IMR-90 (cell line): ENCODE results near the gene DNAH8. TPM values are rescaled to one million over a fixed set of nuclear protein-coding genes. Genes with fewer than 3 reads are reported as not detected.

Experiments
- ATAC-seq: fragments of 200-7000 bp; cut with Tn5 transposase; 2 replicates; pipeline ENCODE4 v1.9.1; 2020; ENCODE audit warnings: low read depth, mild to moderate bottlenecking, moderate library complexity
- BruUV-seq: library from RNA; stranded (reverse); fragments of 400-500 nt; replicated peaks from 2 replicates; lab custom pipeline; 2021; lab: Mats Ljungman, UMichigan
- CTCF ChIA-PET: fragments of 300-600 bp; formaldehyde crosslinking; extraction: SDS; loops from one replicate; lab custom pipeline; 2021; ENCODE audit warnings: antibody characterized with exemption; lab: Yijun Ruan, JAX
- POLR2A ChIA-PET: fragments of 300-600 bp; sonication (Branson Sonifier 250); formaldehyde crosslinking; loops from one replicate; lab custom pipeline; 2022; ENCODE audit warnings: antibody characterized with exemption; ENCODE audit not compliant: unreplicated experiment; lab: Charles Lee
- DNase-seq: peaks from one replicate; pipeline ENCODE4 v3.0.0; 2013
- H2AFZ ChIP-seq: replicated peaks from 2 replicates; pipeline ENCODE3; 2013; ENCODE audit warnings: low read length, mild to moderate bottlenecking; ENCODE audit not compliant: poor library complexity
- H2AK5ac ChIP-seq: 2 replicates; pipeline ENCODE4 v1.6.1; 2013; ENCODE audit warnings: low read depth, low read length, inconsistent platforms
- H2AK9ac ChIP-seq: replicated peaks from 2 replicates; pipeline ENCODE3; 2013; ENCODE audit warnings: mild to moderate bottlenecking, low read depth, low read length, moderate library complexity; ENCODE audit not compliant: poor library complexity
- H2BK120ac ChIP-seq: 2 replicates; pipeline ENCODE4 v1.6.1; 2013; ENCODE audit warnings: low read depth, low read length, inconsistent platforms
- H2BK15ac ChIP-seq: 3 replicates; pipeline ENCODE4 v1.6.1; 2013; ENCODE audit warnings: low read depth, low read length, inconsistent platforms
- H2BK20ac ChIP-seq: 2 replicates; pipeline ENCODE4 v1.6.1; 2013; ENCODE audit warnings: low read depth, mild to moderate bottlenecking, inconsistent platforms, low read length, moderate library complexity
- H2BK5ac ChIP-seq: 2 replicates; pipeline ENCODE4 v1.6.1; 2013; ENCODE audit warnings: mild to moderate bottlenecking, low read depth, low read length, inconsistent platforms; ENCODE audit not compliant: poor library complexity, severe bottlenecking
- H3K14ac ChIP-seq: replicated peaks from 2 replicates; pipeline ENCODE4 v1.6.1; 2013; ENCODE audit warnings: low read depth, low read length, inconsistent platforms
- H3K18ac ChIP-seq: 2 replicates; pipeline ENCODE4 v1.6.1; 2013; ENCODE audit warnings: low read depth, low read length, control low read depth
- H3K23ac ChIP-seq: 2 replicates; pipeline ENCODE4 v1.6.1; 2013; ENCODE audit warnings: low read depth, low read length, inconsistent platforms
- H3K27ac ChIP-seq: 2 replicates; pipeline ENCODE4 v1.5.1; 2013; ENCODE audit warnings: mild to moderate bottlenecking, control low read depth, low read length; ENCODE audit not compliant: insufficient read depth
- H3K27me3 ChIP-seq: 2 replicates; pipeline ENCODE4 v1.6.1; 2013; ENCODE audit warnings: low read length; ENCODE audit not compliant: control insufficient read depth, insufficient read depth
- H3K36me3 ChIP-seq: 2 replicates; pipeline ENCODE4 v1.6.1; 2013; ENCODE audit warnings: low read length, mixed read lengths; ENCODE audit not compliant: control insufficient read depth, insufficient read depth
- H3K4ac ChIP-seq: 2 replicates; pipeline ENCODE4 v1.6.1; 2013; ENCODE audit warnings: low read depth, low read length, inconsistent platforms
- H3K4me1 ChIP-seq: 2 replicates; pipeline ENCODE4 v1.6.1; 2013; ENCODE audit warnings: low read length, mixed read lengths; ENCODE audit not compliant: control insufficient read depth, insufficient read depth
- H3K4me2 ChIP-seq: 2 replicates; pipeline ENCODE4 v1.6.1; 2013; ENCODE audit warnings: low read depth, mild to moderate bottlenecking, control low read depth, low read length, moderate library complexity
- H3K4me3 ChIP-seq: 2 replicates; pipeline ENCODE4 v1.5.1; 2013; ENCODE audit warnings: low read depth, mild to moderate bottlenecking, control low read depth, low read length, moderate library complexity; ENCODE audit not compliant: insufficient read depth
- H3K56ac ChIP-seq: 2 replicates; pipeline ENCODE4 v1.6.1; 2013; ENCODE audit warnings: low read length, inconsistent platforms; ENCODE audit not compliant: insufficient read depth; ENCODE audit errors: extremely low read depth
- H3K79me1 ChIP-seq, 2 experiments: 2 replicates each; pipeline ENCODE4 v1.6.1; 2013; ENCODE audit warnings: low read length in 2 of 2, inconsistent platforms in 1 of 2, low read depth in 1 of 2
- H3K9ac ChIP-seq: 2 replicates; pipeline ENCODE4 v1.6.1; 2013; ENCODE audit warnings: low read depth, low read length, control low read depth
- H3K9me1 ChIP-seq: 2 replicates; pipeline ENCODE4 v1.6.1; 2013; ENCODE audit warnings: low read length, inconsistent platforms; ENCODE audit not compliant: insufficient read depth
- H3K9me3 ChIP-seq: 2 replicates; pipeline ENCODE4 v1.6.1; 2013; ENCODE audit warnings: low read length; ENCODE audit not compliant: control insufficient read depth, insufficient read depth
- H4K20me1 ChIP-seq: 2 replicates; pipeline ENCODE4 v1.6.1; 2013; ENCODE audit warnings: low read length, inconsistent platforms; ENCODE audit not compliant: insufficient read depth
- H4K5ac ChIP-seq: 2 replicates; pipeline ENCODE4 v1.6.1; 2013; ENCODE audit warnings: mild to moderate bottlenecking, low read depth, low read length, control low read depth
- H4K8ac ChIP-seq, 2 experiments: 2 replicates each; pipeline ENCODE4 v1.6.1; 2013; ENCODE audit warnings: low read depth in 2 of 2, low read length in 2 of 2, control low read depth in 1 of 2, inconsistent platforms in 1 of 2
- H4K91ac ChIP-seq: 2 replicates; pipeline ENCODE4 v1.6.1; 2013; ENCODE audit warnings: low read depth, low read length, inconsistent platforms; ENCODE audit not compliant: insufficient read depth
- BHLHE40 ChIP-seq: fragments of 150-350 bp; IDR thresholded peaks from 2 replicates; pipeline ENCODE4 v1.6.1; 2016; ENCODE audit warnings: mild to moderate bottlenecking, low read depth, low read length
- CEBPB ChIP-seq: IDR thresholded peaks from 2 replicates; pipeline ENCODE4 v1.6.1; 2012; ENCODE audit warnings: low read depth, low read length, improper control_type of control experiment
- CHD1 ChIP-seq: IDR thresholded peaks from 2 replicates; pipeline ENCODE4 v1.6.1; 2012; ENCODE audit warnings: low read depth, low read length, improper control_type of control experiment
- CTCF ChIP-seq: conservative IDR thresholded peaks from 2 replicates; pipeline ENCODE4 v1.5.1; 2012; ENCODE audit warnings: mild to moderate bottlenecking, low read depth, low read length, improper control_type of control experiment
- ELK1 ChIP-seq: fragments of 150-350 bp; IDR thresholded peaks from 2 replicates; pipeline ENCODE4 v1.6.1; 2016; ENCODE audit warnings: low read depth, mild to moderate bottlenecking, low read length, moderate library complexity, borderline replicate concordance
- FOS ChIP-seq: fragments of 150-350 bp; IDR thresholded peaks from 2 replicates; pipeline ENCODE4 v1.6.1; 2016; ENCODE audit warnings: low read depth, low read length
- MAFK ChIP-seq: IDR thresholded peaks from 2 replicates; pipeline ENCODE4 v1.6.1; 2012; ENCODE audit warnings: low read depth, low read length, improper control_type of control experiment
- MAZ ChIP-seq: IDR thresholded peaks from 2 replicates; pipeline ENCODE4 v1.6.1; 2012; ENCODE audit warnings: low read depth, mild to moderate bottlenecking, low read length, improper control_type of control experiment, moderate library complexity, borderline replicate concordance
- MXI1 ChIP-seq: IDR thresholded peaks from 2 replicates; pipeline ENCODE4 v1.6.1; 2012; ENCODE audit warnings: low read depth, mild to moderate bottlenecking, low read length, moderate library complexity, borderline replicate concordance
- NFE2L2 ChIP-seq: fragments of 150-350 bp; IDR thresholded peaks from 2 replicates; pipeline ENCODE4 v1.6.1; 2016; ENCODE audit warnings: low read depth, mild to moderate bottlenecking, low read length
- POLR2A ChIP-seq: IDR thresholded peaks from 2 replicates; pipeline ENCODE4 v1.6.1; 2012; ENCODE audit warnings: mild to moderate bottlenecking, low read depth, low read length
- RAD21 ChIP-seq: IDR thresholded peaks from 2 replicates; pipeline ENCODE4 v1.6.1; 2012; ENCODE audit warnings: low read length, improper control_type of control experiment
- RCOR1 ChIP-seq: IDR thresholded peaks from 2 replicates; pipeline ENCODE4 v1.6.1; 2012; ENCODE audit warnings: mild to moderate bottlenecking, low read length, improper control_type of control experiment; ENCODE audit not compliant: insufficient replicate concordance
- RFX5 ChIP-seq: IDR thresholded peaks from 2 replicates; pipeline ENCODE4 v1.8.0; 2012; ENCODE audit warnings: low read depth, mild to moderate bottlenecking, low read length, moderate library complexity
- SMC3 ChIP-seq: fragments of 150-350 bp; IDR thresholded peaks from 2 replicates; pipeline ENCODE4 v1.6.1; 2016; ENCODE audit warnings: low read depth, mild to moderate bottlenecking, antibody characterized with exemption, low read length, moderate library complexity
- USF2 ChIP-seq: fragments of 150-350 bp; IDR thresholded peaks from 2 replicates; pipeline ENCODE4 v1.6.1; 2017; ENCODE audit warnings: mild to moderate bottlenecking, antibody characterized with exemption, low read length, low read depth
- WGBS, 2 experiments: methylation state at CpG; one replicate each; pipeline versions ENCODE4 v1.1.5 to v1.1.7; 2013; ENCODE audit warnings: missing lambda C conversion rate in 2 of 2; ENCODE audit not compliant: insufficient read length in 1 of 2; ENCODE audit errors: extremely low coverage in 2 of 2; 5-methylcytosine and 5-hydroxymethylcytosine counted together
- dilution Hi-C: fragments of 300-500 bp; cut with HindIII; formaldehyde crosslinking; loops from one replicate; pipeline ENCODE4 v1.14.3; 2018; ENCODE audit warnings: low sequenced_read_pairs; ENCODE audit not compliant: unreplicated experiment
- in situ Hi-C: fragments of 300-500 bp; cut with MboI; formaldehyde crosslinking; loops from 3 replicates; pipeline ENCODE4 v1.14.3; 2019; ENCODE audit warnings: low sequenced_read_pairs, inconsistent platforms, mixed read lengths
- intact Hi-C: fragments of 100-400 bp; cut with micrococcal nuclease; formaldehyde crosslinking; loops from 2 replicates; pipeline ENCODE4 v1.10.0; 2022
- polyA plus RNA-seq, 3 experiments: library from polyadenylated mRNA; depleted of rRNA; stranded (reverse); fragments of >200 nt; gene quantifications; 2 replicates each; pipeline ENCODE4 v1.2.3, GENCODE V29; 2012; ENCODE audit warnings: low replicate concordance in 1 of 3
- total RNA-seq: library from RNA; depleted of rRNA; stranded (reverse); fragments of >200 nt; gene quantifications from 2 replicates; pipeline ENCODE4 v1.2.3, GENCODE V29; 2012

The DNAH8 gene
- total and polyA plus RNA-seq, 2 of the 4 experiments (the other 2 are of a cell fraction): not detected

GRCh38 chr6:38935051-38935450, 219.9 kb downstream of the DNAH8 start:
- CTCF ChIA-PET: no interaction called here
- H4K20me1 ChIP-seq: no peaks in the 10 kb centered on the region

More at GRCh38 chr6:38935051-38935450, 219.9 kb downstream of the DNAH8 start:
- no peak overlapping the region for H2BK15ac ChIP-seq
- POLR2A ChIA-PET: no interaction called here
- no peak overlapping the region for H2AK9ac ChIP-seq
- intact Hi-C loops: no loop called here
- H3K9me3 ChIP-seq: no peaks in the 10 kb centered on the region
- no peak overlapping the region for H3K23ac ChIP-seq
- H3K27me3 ChIP-seq: no peaks in the 10 kb centered on the region
- H3K56ac ChIP-seq: no peak overlapping the region
- H3K4me2 ChIP-seq: no peak overlapping the region
- no peak overlapping the region for H4K5ac ChIP-seq
- no peaks in the 10 kb centered on the region; the same call in 1 of the 2 replicates for H3K9me1 ChIP-seq
- no peak overlapping the region for H3K9ac ChIP-seq
- TF ChIP-seq BHLHE40: no peak
- no peak for TF ChIP-seq MAFK
- TF ChIP-seq RAD21: no peak
- no peak for TF ChIP-seq MAZ
- no peak for TF ChIP-seq RFX5
- TF ChIP-seq CTCF: no peak
- no peak for TF ChIP-seq MXI1
- TF ChIP-seq USF2: no peak
- TF ChIP-seq SMC3: no peak
- TF ChIP-seq CEBPB: no peak
- no peak for TF ChIP-seq ELK1
- TF ChIP-seq NFE2L2: no peak
- TF ChIP-seq FOS: no peak
- TF ChIP-seq RCOR1: no peak
- TF ChIP-seq POLR2A: no peak
- TF ChIP-seq CHD1: no peak
- H4K8ac ChIP-seq: no peak overlapping the region
- H3K14ac ChIP-seq: no peak overlapping the region
- H3K36me3 ChIP-seq: no peaks in the 10 kb centered on the region
- in situ Hi-C loops: no loop called here
- H2AFZ ChIP-seq: no peak overlapping the region
- no peak overlapping the region for H2AK5ac ChIP-seq
- H3K18ac ChIP-seq: no peak overlapping the region
- ATAC-seq (no peak), DNase-seq (no peak)
- no peak overlapping the region for H4K91ac ChIP-seq
- dilution Hi-C loops: no loop called here
- H3K79me1 ChIP-seq: no peaks in the 10 kb centered on the region
- H2BK5ac ChIP-seq: no peak overlapping the region
- H3K4me3 ChIP-seq: no peak overlapping the region
- no peak overlapping the region for H3K27ac ChIP-seq
- WGBS, 2 experiments: 60% methylated on average over 1 of the region's 1 CpG; no CpG with 5 or more reads in 1 of the 2 experiments
- no TSS peak for BruUV-seq
- no peak overlapping the region for H2BK20ac ChIP-seq
- H3K4ac ChIP-seq: no peak overlapping the region
- H2BK120ac ChIP-seq: no peak overlapping the region
- H3K4me1 ChIP-seq: no peaks in the 10 kb centered on the region
